NCI-H2227 treated with DMSO at 0.1 percent for 48 hours (cell line): ENCODE results near the gene PRKCE.

Experiments used
- DNase-seq: peaks from one replicate; lab custom pipeline; 2025; lab: John Stamatoyannopoulos, UW

PRKCE gene

DNA sequence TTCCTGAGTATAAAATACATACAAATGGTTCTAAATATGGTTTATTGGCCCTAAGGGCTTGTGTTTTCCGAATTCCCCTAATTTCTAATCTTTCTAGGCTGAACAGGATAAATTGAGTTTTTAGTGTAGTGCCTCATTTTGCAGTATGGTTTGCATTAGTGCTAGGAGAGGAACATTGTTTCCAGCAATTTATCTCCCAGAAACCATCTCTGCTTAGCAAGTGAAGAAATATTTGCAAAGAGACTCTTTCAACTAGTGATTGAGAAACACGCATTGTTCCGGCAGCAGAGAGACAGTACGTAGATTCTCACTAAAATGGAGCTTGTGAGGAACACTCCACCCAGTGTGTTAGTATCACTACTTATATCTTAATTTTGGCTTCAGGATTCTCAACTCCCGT lies 468.0 kb downstream of the PRKCE start:
- DNase-seq = no peak

- no peak for DNase-seq
Measured at GRCh38 chr2:46120792-46121555, 469.5 kb downstream of the PRKCE start.

DNA sequence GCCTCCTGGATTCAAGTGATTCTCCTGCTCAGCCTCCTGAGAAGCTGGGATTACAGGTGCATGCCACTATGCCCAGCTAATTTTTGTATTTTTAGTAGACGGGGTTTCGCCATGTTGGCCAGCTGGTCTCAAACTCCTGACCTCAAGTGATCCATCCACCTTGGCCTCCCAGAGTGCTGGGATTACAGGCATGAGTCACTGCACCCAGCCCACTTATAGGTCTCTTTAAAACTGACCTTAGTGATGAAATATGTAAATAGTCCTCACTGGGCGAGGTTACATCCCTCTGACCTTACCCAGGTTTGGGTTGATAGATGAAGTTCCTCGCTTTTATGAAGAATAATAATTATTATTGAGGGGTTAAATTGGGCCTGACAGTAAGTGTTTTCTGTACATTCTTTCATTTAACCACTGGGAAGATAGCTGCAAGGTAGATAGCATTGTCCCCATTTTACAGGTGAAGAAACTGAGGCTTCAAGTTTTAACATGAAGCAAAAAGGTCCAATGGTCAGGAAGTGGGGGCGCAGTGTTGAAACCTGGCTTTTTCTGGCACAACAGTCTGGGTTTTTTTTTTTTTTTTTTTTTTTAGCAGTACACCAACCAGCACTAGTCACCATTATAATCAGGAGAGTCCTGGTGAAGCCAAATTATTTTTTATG lies 471.0 kb downstream of the PRKCE start:
- no peak for DNase-seq

DNA sequence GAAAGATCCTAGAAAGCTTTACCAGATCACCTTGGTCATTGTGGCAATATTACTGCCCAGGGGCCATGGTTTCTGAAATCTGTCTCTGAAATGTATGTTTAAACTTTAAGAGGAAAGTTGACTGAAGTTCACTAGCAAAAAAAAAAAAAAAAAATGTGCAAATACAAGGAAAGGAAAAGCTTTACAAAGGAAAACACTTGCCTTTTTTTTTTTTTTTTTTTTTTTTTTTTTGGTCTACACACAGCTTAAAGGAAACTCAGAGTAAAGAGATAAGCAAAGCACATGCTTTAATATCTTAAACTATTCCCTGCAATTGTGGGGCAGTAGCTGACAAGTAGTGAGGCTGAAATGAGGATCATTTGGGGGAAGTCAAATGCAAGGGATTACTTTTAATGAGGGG lies 471.5 kb downstream of the PRKCE start:
- no peak for DNase-seq

DNA sequence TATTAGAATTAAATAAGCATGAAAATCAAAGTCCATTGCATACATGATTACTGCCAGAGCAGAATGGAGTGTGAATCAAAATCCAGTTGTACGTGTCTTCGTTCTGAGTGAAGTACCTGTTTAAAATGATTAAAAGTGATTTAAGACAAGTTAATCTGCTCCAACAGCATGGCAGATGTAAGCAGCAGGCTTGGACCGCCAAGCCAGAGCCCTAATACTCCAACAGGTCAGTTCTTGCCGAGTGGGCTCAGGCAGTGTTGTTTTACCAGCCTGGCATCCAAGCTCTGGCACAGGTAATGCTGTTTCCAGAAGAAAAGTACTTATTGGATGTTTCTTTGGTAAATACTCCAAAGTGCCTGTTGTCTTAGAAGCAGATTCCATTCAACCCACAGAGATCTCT lies 474.3 kb downstream of the PRKCE start:
- DNase-seq = no peak

- no peak for DNase-seq
Measured at GRCh38 chr2:46126571-46126970, 475.1 kb downstream of the PRKCE start.

- DNase-seq = no peak
Measured at GRCh38 chr2:46127176-46127575, 475.7 kb downstream of the PRKCE start.

DNA sequence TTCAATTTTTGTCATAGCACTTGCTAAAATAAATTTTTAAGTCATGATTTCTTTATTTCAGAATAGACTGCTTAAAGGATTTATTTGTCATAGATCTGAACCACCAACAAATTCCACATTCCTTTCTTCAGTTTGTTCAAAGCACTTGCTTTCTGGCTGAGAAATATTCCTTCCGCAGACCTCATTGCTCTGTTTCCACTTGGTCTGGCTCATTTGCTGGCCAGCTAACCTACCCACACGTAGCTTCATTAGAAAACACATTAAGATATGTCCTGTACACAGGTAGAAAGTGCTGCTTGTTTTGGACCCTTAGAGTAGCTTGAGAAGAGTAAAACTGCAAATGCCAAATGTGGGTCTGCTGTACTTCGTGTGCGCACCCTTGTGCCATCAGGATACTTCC lies 479.0 kb downstream of the PRKCE start:
- no peak for DNase-seq

DNA sequence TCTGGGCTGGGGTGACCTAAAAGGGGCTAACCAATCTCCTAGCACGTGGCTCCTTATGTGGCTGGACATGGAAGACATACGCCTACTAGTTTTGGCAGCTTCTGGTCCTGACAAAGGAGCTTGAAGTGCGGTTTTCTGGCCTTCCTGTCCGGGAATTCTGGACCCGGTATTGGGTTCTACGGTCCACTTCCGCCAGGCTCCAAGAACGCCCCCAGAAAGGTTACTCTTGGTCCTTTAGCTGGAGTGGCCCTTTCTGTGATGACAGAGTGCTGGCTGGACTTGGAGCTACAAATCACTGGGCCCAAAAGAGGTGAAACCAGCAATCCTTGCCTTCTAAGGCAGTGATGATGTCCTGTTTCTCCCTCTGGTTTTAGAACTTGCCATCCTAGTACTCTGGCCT lies 481.5 kb downstream of the PRKCE start:
- no peak for DNase-seq

DNA sequence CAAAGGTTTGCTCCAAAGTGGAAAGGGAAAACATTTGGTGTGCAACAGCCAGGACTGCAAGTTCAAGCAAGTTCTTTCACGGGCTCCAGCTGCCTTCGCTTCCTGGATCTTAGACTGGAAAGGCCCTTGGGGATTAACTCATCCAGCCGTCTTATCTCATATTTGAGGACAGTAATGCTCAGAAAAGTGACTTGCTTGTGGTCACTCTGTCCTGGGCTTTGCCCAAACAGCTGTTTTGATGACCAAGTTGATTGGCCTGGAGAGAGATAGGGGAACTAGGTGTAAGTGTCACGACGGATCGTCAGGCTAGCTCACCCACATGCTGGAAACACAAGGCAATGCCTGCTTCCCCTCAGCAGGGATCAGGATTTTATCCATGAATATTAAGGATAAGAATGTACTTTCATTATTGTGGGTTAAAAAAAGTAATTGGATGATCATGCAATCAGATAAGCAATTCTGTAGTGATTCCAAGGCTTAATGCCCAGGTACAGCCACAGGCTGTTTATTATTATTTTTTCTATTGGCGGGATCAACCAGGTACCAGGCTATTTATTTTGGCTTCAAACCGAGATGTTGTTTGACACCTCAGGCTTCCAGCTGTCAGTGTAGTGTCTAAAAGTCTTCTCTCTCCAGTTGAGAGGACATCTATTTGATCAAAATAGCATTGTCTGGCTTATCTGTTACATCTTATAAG lies 483.2 kb downstream of the PRKCE start:
- DNase-seq = no peak

GRCh38 chr2:46135228-46135855 lies 483.9 kb downstream of the PRKCE start:
- DNase-seq = no peak

DNA sequence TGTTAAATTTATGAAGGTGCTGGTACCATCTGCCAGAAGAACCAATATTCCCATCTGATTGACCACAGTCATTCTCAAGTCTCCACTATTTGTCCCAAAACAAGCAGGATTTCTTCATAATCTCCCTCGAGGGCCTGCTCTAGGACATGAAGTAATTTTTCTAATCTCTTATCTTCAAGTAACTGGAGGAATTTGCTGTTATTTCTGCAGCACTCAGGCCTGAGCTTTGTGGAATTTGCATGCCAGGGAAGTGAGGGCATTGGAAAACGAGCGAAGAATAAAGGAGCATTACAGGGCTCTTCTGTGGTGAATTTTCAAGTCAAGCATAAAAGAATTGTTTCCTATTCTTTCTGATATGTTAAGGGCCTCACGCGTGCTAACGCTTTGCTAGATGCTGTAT lies 484.5 kb downstream of the PRKCE start:
- no peak for DNase-seq

DNA sequence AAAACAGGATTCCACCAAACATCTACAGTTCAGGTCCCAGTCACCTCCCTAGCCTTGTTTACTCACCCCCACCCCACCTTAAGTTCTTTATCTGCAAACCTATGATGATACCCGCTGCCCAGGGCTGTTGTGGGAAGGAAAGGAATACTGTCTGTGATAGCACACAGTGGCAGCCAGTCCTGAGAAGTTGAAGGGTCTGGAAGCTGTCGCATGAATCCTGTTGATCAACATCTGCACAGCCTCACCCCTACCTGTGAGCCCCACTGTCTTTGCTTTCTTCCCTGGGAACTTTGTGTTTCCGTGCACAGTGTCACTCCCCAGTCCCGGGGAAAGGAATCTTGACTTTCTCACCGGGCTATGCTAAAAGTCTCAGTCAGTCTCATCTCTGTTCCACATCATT lies 485.0 kb downstream of the PRKCE start:
- DNase-seq = no peak

- no peak for DNase-seq
Measured at GRCh38 chr2:46136953-46137352, 485.5 kb downstream of the PRKCE start.

GRCh38 chr2:46142546-46143428 lies 491.3 kb downstream of the PRKCE start:
- no peak for DNase-seq

GRCh38 chr2:46143429-46144132 lies 492.1 kb downstream of the PRKCE start:
- DNase-seq = no peak

GRCh38 chr2:46144133-46144800 lies 492.8 kb downstream of the PRKCE start:
- DNase-seq = no peak

GRCh38 chr2:46145017-46145416 lies 493.5 kb downstream of the PRKCE start:
- DNase-seq = no peak

GRCh38 chr2:46145840-46146239 lies 494.4 kb downstream of the PRKCE start:
- no peak for DNase-seq

GRCh38 chr2:46146866-46147502 lies 495.5 kb downstream of the PRKCE start:
- no peak for DNase-seq
